Umbilical cord (tissue), 2 donors: ENCODE data around the gene CSTF2T. TPM values are rescaled to one million over a fixed set of nuclear protein-coding genes. Genes with fewer than 3 reads are reported as not detected.
A peak's percentile ranks its signal among the peaks of the same experiment; 100 is the strongest.
"Not testable (repeated sequence)": the region's sequence is repeated elsewhere in the genome, so short reads cannot be mapped to it uniquely, and the experiment has no call there.

Experiments used
- DNase-seq: peaks from one replicate; pipeline ENCODE4 v3.0.0-alpha.2; 2015; ENCODE audit warnings: low spot score
- total RNA-seq: library from RNA; depleted of rRNA; stranded (reverse); fragments of >200 nt; gene quantifications from one replicate; pipeline ENCODE4 v1.2.3, GENCODE V29; 2014; ENCODE audit warnings: low replicate concordance; ENCODE audit not compliant: insufficient read depth

CSTF2T gene
- total RNA-seq, 1 donor from 2014 or later, result 26.0 TPM

DNA sequence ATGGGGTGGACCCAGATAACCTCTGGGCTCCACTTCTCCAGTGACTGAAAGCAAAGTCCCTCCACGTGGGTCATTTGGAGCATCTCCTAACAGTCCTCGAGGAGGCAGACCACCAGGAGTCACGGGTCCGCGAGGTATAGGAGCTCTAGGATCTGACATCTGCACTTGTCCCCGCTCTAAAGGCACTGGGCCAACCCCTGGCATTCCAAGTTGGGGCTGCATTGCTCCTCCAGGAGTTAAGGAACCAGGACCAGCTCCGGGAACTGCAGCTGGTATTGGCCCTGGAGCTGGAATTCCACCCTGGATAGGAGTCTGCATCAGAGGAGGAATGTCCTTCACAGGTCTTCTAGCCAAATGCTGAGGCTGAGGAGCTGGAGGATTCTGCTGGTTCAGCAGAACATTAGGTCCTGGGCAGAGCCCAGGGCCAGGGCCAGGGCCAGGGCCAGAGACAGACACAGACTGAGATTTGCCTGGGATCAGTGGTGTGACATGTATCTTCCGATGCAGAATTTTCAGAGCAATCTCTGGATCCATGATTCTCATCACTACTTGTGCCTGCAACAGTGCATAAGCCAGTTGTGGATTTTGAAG, 827 bp downstream of the CSTF2T start:
- no peak for DNase-seq

DNA sequence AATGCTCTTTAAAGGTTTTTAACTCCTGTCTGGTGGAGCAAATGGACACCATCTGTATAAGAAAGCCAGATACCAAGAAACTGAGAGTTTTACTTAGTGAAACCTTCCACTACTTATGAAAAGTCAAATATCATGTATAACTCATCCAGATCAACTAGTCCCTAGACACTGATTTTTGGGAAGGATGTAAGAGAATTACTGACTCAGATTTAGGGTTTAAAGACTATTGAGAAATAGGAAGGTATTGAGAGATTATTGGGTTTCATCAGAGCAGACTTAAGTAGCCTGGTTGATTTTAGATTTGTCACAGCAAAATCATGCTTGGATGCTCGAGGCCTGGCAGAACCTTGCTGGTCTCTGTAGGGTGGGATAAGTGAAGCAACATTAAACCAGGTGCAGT, 3.1 kb downstream of the CSTF2T start:
- no peak for DNase-seq

DNA sequence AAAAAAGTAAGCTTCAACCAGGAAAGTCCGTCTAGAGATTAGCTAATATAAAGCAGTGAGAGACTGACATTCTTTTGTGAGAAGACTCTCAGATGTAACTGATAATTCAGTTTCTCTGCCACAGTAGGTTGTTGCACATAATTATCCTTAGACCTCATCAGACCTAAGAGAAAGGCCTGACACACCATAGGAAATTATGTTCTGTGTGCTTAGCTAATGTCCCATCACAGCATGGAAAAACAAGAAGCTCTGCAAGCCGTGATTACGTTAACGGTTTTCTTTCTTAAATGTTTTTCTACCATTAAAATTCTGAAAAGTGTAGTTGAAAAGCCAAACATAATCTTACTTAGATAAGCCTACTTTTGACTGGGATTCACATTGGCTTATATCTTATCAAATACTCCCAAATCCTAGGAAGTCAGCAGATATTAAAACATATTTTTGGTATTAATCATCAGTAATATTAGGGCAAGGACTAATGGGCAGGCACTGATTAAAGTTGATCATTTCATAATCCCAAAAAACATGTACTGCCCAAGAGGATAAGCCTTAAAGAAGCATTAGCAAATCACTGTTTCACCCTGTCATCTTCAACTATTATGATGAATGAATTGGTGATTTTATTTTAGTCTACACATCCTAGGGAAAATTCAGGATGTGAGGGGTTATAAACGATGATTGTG, 5.2 kb downstream of the CSTF2T start:
- peak; percentile 77 for DNase-seq

DNA sequence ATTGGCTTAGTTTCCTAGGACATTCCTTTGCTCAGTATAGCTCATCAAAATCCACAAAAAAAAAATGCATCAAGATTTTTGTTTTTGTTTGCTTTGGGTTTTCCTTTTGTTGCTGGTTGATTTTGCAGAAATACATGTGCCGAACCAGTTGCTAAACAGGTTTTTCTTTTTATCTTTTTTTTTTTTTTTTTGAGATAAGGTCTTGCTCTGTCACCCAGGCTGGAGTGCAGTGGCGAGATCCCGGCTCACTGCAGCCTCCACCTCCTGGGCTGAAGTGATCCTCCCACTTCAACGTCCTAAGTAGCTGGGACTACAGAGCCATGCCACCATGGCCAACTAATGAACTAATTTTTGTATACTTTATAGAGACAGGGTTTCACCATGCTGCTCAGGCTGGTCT, 8.3 kb downstream of the CSTF2T start:
- no peak for DNase-seq

DNA sequence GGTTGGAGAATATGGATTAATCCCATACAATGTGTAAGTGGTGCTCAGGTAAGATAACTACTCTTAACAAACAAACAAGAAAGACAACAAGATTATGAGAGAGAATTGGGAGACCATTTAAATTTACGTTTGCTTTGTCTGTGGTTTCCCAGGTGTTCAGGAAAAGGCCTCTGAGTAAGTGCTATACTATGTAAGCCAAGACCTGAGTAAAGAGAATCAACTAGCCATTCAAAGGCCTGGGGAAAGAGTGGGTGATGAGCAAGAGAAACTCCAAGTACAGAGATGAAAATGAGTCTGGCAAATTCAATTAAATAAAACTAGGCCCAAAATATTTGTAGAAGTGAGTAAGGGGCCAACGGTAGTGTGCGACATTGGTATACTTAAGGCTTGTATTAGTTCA, 9.9 kb downstream of the CSTF2T start:
- DNase-seq, result no peak

DNA sequence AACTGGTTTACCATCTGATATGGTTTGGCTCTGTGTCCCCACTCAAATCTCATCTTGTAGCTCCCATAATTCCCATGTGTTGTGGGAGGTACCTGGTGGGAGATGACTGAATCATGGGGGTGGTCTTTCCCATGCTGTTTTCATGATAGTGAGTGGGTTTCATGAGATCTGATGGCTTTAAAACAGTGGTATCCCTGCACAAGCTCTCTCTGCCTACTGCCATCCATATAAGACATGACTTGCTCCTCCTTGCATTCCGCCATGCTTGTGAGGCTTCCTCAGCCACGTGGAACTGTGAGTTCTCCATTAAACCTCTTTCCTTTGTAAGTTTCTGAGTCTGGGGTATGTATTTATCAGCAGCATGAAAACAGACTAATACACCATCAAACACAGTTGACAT, 10.6 kb downstream of the CSTF2T start:
- not testable (repeated sequence) for DNase-seq

DNA sequence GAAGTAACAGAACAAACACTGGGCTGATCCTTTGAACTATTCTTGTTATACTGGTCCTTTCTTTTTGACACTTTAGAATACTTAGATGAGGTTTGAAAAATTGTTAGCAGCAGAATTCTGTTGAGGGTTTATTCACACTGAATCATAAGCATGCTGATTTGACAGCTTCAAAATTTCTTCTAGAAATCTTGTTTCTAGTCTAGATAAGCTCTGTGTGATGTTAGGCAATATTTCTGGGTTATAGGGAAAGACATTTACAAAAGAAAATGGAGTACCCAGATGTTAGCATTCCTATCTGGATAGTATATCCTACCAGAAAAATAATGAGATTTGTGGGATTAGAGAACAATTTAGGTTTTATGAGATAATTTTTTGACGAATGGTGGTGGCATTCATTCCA, 12.1 kb downstream of the CSTF2T start:
- DNase-seq, result no peak

DNA sequence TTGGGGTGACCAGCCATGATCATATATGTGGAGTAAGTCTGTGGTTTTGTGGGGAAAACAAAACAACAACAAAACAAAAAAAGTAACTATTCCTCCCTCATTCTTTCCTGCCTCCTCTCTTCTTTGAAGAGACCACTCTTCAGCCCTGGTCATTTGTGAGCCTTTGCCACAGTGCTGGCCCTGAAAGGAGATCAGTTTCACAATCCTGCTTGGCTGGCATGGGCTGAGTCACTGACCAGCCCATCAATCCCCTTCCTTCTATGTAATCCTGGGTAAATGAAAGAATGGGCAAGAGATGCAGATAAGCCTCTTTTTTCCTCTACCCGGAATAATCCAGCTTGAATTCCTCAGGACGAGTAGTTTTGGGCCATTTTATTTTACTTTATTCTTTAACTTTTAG, 13.6 kb downstream of the CSTF2T start:
- no peak for DNase-seq

DNA sequence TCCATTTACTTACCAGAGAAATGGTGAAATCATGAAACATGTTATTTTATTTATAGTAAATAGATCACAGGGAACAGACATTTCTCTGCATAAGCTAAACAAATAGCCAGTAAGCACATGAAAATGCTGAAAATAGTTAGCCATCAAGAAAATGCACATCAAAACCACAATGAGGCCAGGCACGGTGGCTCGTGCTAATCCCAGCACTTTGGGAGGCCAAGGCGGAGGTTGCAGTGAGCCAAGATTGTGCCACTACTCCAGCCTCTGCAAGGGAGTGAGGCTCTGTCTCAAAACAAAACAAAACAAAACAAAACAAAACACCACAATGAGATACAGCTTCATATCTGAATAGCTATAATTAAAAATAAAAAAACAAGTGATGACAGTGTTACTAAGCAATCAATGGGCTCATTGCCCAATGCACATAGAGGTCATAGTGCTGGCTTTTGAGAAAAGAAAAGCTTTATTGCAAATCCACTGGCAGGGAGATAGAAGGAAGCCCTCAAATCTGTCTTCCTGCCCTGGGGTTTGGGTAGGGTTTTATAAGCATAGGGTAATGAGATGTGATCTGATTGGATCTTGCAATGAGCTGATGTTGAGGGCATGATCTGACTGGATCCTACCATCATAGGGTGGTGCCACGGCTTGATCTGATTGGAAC, 16.2 kb downstream of the CSTF2T start:
- DNase-seq, result no peak

DNA sequence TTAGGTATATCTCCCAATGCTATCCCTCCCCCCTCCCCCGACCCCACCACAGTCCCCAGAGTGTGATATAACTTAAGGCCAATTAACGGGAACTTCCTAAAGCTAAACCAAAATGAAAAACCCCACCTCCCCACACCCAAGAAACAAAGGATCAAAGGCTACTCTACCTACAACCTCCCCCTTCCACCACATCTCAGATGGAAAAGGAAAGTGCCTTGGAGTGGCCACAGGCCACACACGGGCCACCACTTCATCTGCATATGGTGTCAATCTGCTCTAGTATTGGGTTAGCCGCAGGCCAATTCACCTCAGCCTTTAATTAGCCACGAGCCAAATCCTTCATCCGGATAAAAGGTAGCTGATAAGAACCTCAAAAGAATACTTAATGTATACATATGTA, 19.6 kb downstream of the CSTF2T start:
- no peak for DNase-seq

DNA sequence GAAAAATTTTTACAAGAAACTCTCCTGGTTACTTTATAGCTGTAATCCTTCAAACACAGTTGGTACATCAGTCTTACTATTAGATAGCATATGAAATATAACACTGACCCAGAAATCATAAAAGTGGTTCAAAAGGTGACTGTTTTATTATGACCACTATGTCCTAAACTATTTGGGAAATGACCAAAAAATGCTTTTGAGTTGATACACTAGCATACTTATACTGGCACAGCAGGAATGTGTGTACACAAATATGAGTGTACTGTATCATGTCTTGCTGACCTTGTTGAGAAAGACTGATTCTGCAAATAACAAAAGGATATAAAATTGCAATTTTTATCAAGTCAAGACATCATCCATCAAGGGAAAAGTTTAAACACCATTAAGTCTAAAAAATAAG, 24.3 kb downstream of the CSTF2T start:
- DNase-seq, result no peak

DNA sequence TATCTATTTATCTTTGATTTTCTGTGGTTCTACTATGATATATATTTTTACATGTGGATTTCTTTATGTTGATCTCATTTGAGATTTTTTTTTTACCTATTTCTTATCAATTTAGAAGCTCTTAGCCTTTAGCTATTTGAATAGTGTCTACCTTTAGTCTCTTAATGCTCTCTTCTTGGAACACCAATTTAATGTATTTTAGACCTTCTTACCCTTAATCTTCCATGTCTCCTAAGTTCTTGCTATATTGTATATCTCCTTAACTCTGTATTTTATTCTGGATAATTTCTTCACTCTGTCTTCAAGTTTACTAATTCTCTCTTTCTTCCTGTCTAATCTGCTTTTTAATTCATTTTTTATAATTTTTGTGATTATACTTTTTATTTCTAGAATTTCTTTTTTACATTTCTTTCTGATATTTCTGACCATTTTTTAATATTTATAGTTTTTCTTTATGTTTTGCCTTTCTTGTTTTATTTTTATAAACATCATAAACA, 27.3 kb downstream of the CSTF2T start:
- no peak for DNase-seq

DNA sequence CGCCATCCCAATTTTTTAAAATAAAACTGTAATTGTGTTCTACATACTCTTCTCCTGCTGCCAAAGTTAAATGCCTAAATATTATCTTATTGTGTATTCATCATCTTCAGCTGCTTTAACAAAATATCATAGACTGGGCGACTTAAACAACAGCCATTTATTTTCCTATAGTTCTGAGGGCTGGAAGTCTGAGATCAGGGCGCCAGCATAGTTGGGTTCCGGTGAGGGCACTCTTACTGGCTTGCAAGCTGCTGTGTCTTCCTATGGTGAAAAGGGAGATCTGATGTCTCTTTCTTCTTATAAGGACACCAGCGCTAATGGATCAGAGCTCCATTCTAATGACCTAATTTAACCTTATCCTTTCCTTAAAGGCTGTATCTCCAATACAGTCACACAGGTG, 30.4 kb downstream of the CSTF2T start:
- no peak for DNase-seq

DNA sequence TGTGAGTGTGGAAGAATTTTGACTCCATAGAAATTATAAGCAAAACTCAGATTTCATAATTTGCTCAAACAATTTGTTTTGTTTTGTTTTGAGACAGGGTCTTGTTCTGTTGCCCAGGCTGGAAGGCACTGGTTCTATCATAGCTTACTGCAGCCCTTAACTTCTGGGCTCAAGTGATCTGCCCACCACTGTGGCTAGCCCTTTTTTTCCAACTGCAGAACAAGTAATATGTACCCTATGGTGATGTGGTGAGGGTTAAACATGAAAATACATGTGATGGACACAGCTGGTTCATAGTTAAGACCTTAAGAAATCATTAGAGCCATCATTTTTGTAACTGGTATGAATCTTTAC, 31.1 kb downstream of the CSTF2T start:
- no peak for DNase-seq

DNA sequence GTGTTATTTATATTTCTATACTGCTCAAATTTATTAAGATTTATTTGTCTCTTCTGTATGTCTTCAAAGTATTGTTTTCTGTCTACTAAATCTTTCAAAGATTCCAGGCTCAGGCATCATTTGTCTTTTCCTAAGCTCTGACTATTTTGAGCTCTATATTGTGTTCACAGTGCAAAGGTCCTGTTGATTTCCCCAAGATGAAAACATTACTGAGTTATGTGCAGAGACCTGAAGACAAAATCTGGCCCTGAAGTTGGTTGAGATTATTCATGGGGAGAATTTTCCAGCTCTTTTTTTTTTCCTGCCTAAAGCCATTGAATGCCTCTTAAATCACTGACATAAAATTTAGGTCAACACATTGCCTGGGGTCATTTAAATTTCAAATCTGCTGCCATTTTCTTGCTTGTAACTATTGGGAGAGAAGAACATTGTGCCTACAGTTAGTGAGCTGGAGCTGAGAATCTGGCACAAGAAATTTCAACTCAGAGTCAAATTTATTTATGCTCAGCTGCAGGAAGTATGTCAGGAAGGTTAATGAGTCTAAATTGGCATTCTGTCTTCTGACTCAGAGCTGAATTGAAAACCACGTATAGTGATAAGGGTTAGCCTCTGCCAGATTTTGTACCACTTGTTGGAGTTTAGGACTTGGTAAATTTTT, 31.6 kb downstream of the CSTF2T start:
- no peak for DNase-seq

DNA sequence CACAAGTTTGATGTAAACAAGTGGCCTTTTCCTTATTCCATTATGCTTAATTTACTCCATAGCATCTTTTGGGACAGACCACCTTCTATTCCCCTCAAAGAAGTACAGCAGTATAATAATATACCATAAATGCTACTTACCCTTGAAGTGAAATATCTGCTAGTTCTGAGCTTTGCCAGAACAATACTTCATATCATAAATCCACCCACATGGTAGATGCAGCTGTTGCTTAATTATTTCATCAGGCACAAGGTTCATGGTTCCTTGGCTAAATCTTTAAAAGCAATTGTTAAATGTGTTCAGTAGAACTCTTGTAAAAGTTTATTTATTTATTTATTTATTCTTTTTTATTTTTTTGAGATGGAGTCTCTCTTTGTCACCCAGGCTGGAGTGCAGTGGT, 32.9 kb downstream of the CSTF2T start:
- DNase-seq, result no peak

DNA sequence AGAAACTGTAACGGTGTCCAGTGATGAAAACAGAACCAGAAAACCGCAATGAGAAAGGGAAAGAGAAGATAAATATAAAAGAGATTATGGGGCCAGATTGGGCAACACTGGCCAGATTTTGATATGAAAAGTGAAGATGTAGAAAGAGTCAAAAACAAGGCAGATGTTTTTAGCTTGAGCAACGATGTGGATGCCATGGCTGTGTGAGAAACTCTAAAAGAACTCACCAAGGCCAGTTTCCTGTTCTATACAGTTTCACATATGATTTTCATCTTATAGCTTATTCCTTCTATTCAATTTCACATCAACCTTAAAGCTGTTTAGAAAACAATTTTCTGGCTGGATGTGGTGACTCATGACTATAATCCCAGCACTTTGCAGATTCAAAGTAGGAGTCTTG, 36.3 kb downstream of the CSTF2T start:
- DNase-seq, result no peak

DNA sequence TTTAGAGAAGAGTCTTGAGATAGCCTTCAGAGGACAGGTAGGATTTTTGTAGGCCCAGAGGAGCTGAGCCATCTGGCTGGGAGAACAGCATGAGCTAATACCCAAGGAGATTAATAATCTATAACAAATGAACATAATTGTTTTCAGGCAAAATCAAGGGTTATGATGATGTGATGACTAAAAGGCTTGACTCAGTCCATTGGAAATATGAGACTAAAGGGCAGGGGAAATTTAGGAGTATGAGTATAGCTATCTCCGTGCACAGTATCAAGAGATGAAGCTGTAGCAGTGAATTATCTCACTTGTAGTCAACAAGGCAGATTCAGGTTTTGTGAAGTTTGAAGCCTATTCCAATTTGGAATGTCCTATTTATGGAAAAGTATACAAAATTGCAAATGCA, 40.1 kb downstream of the CSTF2T start:
- no peak for DNase-seq

DNA sequence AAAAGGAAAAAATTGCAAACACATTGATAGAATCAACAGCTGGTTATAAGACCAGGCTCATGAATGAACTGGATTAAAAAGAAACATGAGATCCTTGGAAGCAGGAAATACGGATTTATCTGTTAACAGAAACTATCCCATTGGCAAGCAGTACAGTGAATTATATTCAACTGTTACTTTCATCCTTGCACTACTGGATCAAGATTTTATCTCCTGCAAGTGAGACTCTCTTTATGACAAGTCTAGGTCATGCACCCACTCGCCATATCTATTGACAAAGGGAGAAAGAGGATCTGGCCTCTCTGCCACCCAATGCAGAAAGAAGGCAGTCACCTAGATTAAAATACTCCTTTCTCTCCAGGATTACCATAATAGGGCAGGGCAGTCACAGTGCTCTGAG, 41.4 kb downstream of the CSTF2T start:
- peak; percentile 33 for DNase-seq

DNA sequence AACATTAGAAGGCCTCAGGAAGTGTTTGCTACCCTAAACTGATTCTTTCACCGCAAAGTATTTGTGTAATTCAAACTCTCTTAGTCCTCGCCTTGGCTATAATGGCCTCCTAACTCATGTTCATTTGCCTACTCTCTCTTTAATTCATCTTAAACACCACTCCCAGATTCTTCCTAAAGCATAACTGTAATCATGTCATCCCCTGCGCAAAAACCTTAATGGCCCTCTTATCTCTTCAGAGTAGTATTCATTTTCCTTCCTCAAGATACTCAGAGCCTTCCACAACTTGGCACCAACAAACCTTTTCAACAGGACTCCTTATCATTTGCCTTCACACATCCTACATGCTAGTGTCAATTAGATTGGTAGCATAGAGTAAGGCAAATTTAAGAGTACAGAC, 42.9 kb downstream of the CSTF2T start:
- peak; percentile 5 for DNase-seq

DNA sequence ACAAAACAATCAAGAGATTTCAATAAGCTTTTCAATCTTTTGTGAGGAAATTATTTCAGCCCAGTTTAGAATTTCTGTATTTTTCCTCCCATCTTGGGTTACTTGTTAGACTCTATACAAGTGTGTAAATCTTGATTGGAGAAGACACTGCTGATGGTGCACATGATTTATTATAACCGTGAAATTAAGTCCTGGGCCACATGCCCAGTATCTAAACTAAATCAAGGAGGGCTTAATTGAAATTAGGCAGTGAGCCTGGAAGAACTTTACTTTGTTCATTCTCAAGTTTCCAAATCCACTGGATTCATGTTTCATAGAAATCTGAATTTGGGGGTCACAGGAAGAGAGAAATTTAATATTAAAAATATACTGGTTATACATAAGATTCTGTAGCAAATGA, 44.5 kb downstream of the CSTF2T start:
- DNase-seq, result no peak

DNA sequence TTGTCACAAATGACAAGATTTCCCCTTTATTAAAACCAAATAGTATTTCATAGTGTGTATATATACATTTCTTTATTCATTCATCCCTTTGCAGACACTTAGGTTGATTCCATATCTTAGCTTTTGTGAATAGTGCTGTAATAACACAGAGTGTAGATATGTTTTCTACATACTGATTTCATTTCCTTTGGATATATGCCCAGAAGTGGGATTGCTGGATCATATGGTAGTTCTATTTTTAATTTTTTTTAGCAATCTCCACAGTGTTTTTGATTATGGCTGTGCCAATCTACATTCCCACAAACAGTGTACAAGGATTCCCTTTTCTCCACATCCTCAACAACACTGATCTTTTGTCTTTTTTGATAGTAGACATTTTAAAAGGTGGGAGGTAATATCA, 46.4 kb downstream of the CSTF2T start:
- DNase-seq, result peak; percentile 73

DNA sequence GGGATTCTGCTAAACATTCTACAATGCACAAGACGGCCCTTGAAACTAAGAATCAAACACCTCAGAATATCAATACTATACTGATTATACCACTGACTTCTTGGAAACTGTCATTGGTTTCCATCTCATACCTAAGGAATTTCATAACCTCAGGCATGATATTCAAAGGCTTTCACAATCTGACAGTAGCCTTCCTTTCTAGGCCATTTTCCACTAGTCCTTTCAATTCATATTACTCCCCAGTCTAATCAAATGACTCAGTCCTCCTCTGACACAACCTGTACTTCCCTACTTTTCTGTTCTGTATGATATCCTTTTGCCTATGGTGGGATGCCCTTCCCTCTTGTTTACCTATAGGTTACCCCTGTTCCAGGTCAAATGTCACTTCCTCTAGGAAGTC, 48.3 kb downstream of the CSTF2T start:
- DNase-seq, result no peak
